ENCODE measurements around the gene SHISA4. TPM values are rescaled to one million over a fixed set of nuclear protein-coding genes. Genes with fewer than 3 reads are reported as not detected.
"Not testable (repeated sequence)": the region's sequence is repeated elsewhere in the genome, so short reads cannot be mapped to it uniquely, and the experiment has no call there.

SHISA4 gene
- total and polyA plus RNA-seq, 5 donors from 2014 or later, result 0.22 to 0.44 (median 0.44) TPM; not detected in 2

DNA sequence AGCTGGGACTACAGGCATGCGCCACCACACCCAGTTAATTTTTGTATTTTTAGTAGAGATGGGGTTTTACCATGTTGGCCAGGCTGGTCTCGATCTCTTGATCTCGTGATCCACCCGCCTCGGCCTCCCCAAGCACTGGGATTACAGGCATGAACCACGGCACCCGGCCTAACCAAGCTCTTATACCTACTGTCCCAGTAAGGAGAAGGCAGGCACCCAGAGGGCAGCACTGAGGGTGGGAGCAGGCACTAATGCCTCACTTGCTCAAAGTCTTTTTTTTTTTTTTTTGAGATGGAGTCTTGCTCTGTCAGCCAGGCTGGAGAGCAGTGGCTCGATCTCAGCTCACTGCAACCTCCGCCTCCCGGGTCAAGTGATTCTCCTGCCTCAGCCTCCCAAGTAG lies 51.6 kb downstream of the SHISA4 start:
- H3K36me3 Mint-ChIP-seq; H3K9me3 ChIP-seq (ENCODE audit: control insufficient read depth in 2 of 2, low read length in 2 of 2); H3K36me3 ChIP-seq (ENCODE audit: control insufficient read depth, insufficient read depth, low read length); H3K9me3 Mint-ChIP-seq; ATAC-seq (ENCODE audit: low read depth in 2 of 2); H3K27ac ChIP-seq (ENCODE audit: insufficient read depth, low read length, poor library complexity, severe bottlenecking); H3K4me3 Mint-ChIP-seq; H3K27ac Mint-ChIP-seq; H3K4me1 ChIP-seq (ENCODE audit: control insufficient read depth, insufficient read depth, low read length, poor library complexity, severe bottlenecking); H3K4me1 Mint-ChIP-seq; DNase-seq; H3K4me3 ChIP-seq (ENCODE audit: low read depth, low read length): not testable (repeated sequence)
- H3K27me3 ChIP-seq (ENCODE audit: control insufficient read depth, insufficient read depth, low read length), result peaks cover 16% of the 10 kb centered on the region
- peaks cover 55% of the 10 kb centered on the region for H3K27me3 Mint-ChIP-seq

DNA sequence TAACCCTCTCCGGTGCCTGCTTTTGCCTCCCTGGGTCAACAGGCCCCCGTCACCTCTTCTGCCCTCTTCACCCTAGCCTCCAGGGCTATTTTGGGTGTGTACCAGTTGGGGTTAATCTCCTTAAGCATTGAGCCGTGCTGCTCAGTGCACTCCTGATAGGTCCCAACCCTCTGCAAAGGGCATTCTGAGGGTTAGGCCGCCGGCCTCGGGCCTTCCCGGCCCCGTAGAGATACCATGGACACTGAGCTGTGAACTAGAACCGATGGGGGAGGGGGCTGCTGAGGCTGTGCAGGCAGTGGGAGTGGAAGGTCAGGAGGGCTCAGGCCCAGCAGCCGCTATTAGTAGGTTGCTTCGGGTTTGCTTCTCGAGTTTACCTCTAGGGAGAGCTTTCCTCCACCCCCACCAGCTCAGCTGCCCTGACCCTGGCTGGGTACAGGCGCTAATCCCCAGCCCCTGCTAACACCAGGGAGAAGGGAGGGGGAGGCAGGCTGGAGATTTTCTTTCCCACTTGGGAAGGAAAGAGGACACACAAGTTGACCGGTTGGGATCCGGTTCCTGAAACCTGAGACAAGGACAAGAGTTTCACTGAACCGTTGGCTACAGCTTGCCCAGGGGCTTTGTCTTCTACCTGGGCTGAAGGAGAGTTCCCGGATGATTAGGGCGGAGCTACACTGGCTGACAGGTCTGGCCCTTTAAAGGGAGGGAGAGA lies 52.9 kb downstream of the SHISA4 start:
- H3K9me3 ChIP-seq (ENCODE audit: control insufficient read depth in 2 of 2, low read length in 2 of 2), result no peaks in the 10 kb centered on the region
- H3K36me3 ChIP-seq (ENCODE audit: control insufficient read depth, insufficient read depth, low read length), result no peaks in the 10 kb centered on the region
- peaks cover 0 to 4% (median 0%) of the 10 kb centered on the region in 7 donors for H3K9me3 Mint-ChIP-seq
- no peak overlapping the region for H3K4me3 ChIP-seq (ENCODE audit: low read depth, low read length)
- H3K27ac Mint-ChIP-seq, result no peak overlapping the region
- H3K27ac ChIP-seq (ENCODE audit: insufficient read depth, low read length, poor library complexity, severe bottlenecking), result no peak overlapping the region
- H3K27me3 Mint-ChIP-seq, result peaks cover 60% of the 10 kb centered on the region
- DNase-seq, result no peak
- no peak for ATAC-seq (ENCODE audit: low read depth in 2 of 2)
- peaks cover 26% of the 10 kb centered on the region for H3K27me3 ChIP-seq (ENCODE audit: control insufficient read depth, insufficient read depth, low read length)
- peaks cover 5% of the 10 kb centered on the region for H3K4me1 ChIP-seq (ENCODE audit: control insufficient read depth, insufficient read depth, low read length, poor library complexity, severe bottlenecking)
- no peaks in the 10 kb centered on the region for H3K36me3 Mint-ChIP-seq
- H3K4me3 Mint-ChIP-seq, result no peak overlapping the region
- H3K4me1 Mint-ChIP-seq, result peaks cover 0 to 11% (median 3%) of the 10 kb centered on the region in 4 donors

DNA sequence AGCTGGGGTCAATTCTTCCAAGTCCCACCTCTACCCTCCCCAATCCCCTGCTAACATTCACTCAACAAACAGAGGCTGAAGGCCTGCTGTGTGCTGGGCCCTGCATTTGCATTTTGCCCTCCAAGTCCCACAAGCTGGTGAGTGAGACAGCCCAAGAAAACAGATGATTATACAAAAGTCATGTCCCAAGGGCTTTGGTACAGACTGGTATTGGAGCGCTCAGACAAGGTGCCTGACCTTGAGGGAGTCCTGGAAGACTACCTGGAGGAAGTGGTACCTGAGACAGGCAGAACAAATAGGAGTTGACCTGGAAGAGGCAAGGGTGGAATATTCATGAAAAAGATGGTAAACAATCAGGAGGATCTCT lies 53.4 kb downstream of the SHISA4 start:
- Histone ChIP-seq H3K4me1 (ENCODE audit: control insufficient read depth, insufficient read depth, low read length, poor library complexity, severe bottlenecking) (peaks cover 9% of the 10 kb centered on the region), H3K4me3 (ENCODE audit: low read depth, low read length) (no peak overlapping the region), H3K36me3 (ENCODE audit: control insufficient read depth, insufficient read depth, low read length) (no peaks in the 10 kb centered on the region), H3K27ac (ENCODE audit: insufficient read depth, low read length, poor library complexity, severe bottlenecking) (no peak overlapping the region), H3K9me3 (ENCODE audit: control insufficient read depth in 2 of 2, low read length in 2 of 2) (no peaks in the 10 kb centered on the region), H3K27me3 (ENCODE audit: control insufficient read depth, insufficient read depth, low read length) (peaks cover 26% of the 10 kb centered on the region)
- Mint-ChIP-seq H3K27ac (no peak overlapping the region), H3K27me3 (peaks cover 60% of the 10 kb centered on the region), H3K4me1 (peaks cover 0 to 14% (median 3%) of the 10 kb centered on the region in 4 donors), H3K9me3 (peaks cover 0 to 4% (median 0%) of the 10 kb centered on the region in 7 donors), H3K36me3 (no peaks in the 10 kb centered on the region), H3K4me3 (no peak overlapping the region)
- DNase-seq (no peak), ATAC-seq (ENCODE audit: low read depth in 2 of 2) (no peak)

Other genes starting within 250 kb of the SHISA4 start
- gene IPO9, start 59.7 kb upstream of the SHISA4 start, total RNA-seq, result 31.3 TPM
- gene IPO9, start 59.7 kb upstream of the SHISA4 start, polyA plus RNA-seq, result 10 to 100 TPM; 13.9 to 23.6 (median 14.7) TPM
- gene LMOD1, start 57.6 kb downstream of the SHISA4 start, total RNA-seq, result not detected
- gene LMOD1, start 57.6 kb downstream of the SHISA4 start, polyA plus RNA-seq, result not detected
- gene TIMM17A, start 66.6 kb downstream of the SHISA4 start, total RNA-seq, result 43.1 TPM
- 10 to 100 TPM; 28.2 to 52.7 (median 36.7) TPM for gene TIMM17A, start 66.6 kb downstream of the SHISA4 start, polyA plus RNA-seq
- 29.8 TPM for gene RNPEP, start 93.8 kb downstream of the SHISA4 start, total RNA-seq
- 10 to 100 TPM; 31.0 to 51.2 (median 33.0) TPM for gene RNPEP, start 93.8 kb downstream of the SHISA4 start, polyA plus RNA-seq
- 1.0 TPM for gene ELF3, start 121.7 kb downstream of the SHISA4 start, total RNA-seq
- gene ELF3, start 121.7 kb downstream of the SHISA4 start, polyA plus RNA-seq, result not detected
- gene GPR37L1, start 234.0 kb downstream of the SHISA4 start, total RNA-seq, result not detected
- gene GPR37L1, start 234.0 kb downstream of the SHISA4 start, polyA plus RNA-seq, result under 1 TPM; 0.03 to 0.25 (median 0.17) TPM